Measurements from ENCODE around the gene GCA. TPM values are rescaled to one million over a fixed set of nuclear protein-coding genes. Genes with fewer than 3 reads are reported as not detected.

GCA gene
- total and polyA plus RNA-seq, 8 donors = 32.1 to 92.2 (median 35.7) TPM

DNA sequence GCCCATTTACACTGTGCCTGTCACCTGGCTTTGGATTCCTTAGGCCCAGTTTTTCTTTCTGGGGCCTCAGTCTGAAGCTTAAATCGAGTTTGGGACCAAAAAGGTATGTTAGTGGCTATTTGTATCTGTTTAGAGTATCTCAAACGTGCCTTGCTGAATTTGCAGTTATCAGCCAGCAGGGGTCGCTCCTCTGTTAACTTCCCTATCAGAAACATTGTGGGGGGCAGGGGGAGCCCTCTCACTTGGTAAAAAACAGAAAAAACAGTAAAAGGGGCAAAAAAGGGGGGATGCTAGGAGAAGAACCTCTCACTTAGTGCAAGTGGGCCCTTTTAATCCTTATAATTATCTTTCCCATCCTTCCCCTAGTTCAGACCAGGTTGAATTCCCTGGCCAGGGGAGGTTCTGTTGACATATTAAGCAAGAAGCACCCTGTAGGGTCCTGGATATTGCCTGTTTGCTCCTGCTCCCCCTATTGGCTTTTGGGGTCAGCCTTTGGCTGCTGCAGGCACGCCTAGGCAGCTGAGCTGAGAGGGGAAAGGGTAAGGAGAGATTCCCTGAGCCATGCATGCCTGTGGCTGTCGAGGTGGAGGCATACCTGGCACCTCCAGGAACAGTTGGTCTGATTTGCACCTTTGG is 16.7 kb upstream of the GCA start:
- no peak overlapping the region for H3K4me3 ChIP-seq
- intact Hi-C loops (cut with DNase I) = no loop called here
- DNase-seq (no peak), ATAC-seq (no peak)
- peaks cover 0 to 10% of the 10 kb centered on the region in 2 donors for H3K4me1 ChIP-seq
- H3K9me3 ChIP-seq = no peaks in the 10 kb centered on the region
- H3K27me3 ChIP-seq = no peaks in the 10 kb centered on the region
- no peaks in the 10 kb centered on the region for H3K36me3 ChIP-seq
- H3K27ac ChIP-seq = no peak overlapping the region
- TF ChIP-seq, protein P1, sequence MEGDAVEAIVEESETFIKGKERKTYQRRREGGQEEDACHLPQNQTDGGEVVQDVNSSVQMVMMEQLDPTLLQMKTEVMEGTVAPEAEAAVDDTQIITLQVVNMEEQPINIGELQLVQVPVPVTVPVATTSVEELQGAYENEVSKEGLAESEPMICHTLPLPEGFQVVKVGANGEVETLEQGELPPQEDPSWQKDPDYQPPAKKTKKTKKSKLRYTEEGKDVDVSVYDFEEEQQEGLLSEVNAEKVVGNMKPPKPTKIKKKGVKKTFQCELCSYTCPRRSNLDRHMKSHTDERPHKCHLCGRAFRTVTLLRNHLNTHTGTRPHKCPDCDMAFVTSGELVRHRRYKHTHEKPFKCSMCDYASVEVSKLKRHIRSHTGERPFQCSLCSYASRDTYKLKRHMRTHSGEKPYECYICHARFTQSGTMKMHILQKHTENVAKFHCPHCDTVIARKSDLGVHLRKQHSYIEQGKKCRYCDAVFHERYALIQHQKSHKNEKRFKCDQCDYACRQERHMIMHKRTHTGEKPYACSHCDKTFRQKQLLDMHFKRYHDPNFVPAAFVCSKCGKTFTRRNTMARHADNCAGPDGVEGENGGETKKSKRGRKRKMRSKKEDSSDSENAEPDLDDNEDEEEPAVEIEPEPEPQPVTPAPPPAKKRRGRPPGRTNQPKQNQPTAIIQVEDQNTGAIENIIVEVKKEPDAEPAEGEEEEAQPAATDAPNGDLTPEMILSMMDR (IDR thresholded peaks at IDR 0.05) = peak; percentile 31 to 50

DNA sequence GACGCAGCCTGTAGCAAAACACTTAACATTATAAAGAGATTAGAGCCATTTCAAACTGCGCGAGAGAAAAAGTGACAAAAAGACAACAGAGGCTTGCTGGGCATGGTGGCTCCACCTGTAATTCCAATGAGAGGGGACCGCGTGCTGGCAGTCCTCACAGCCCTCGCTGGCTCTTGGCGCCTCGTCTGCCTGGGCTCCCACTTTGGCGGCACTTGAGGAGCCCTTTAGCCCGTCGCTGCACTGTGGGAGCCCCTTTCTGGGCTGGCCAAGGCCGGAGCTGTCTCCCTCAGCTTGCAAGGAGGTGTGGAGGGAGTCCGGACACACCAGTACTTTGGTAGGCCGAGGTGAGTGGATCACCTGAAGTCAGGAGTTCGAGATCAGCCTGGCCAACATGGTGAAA is 16.1 kb upstream of the GCA start:
- H3K4me3 ChIP-seq = no peak overlapping the region
- no peak overlapping the region for H3K27ac ChIP-seq
- no peaks in the 10 kb centered on the region for H3K27me3 ChIP-seq
- peaks cover 0 to 14% of the 10 kb centered on the region in 2 donors for H3K4me1 ChIP-seq
- intact Hi-C loops (cut with DNase I) = no loop called here
- TF ChIP-seq, protein P1 (IDR thresholded peaks at IDR 0.05) = no peak
- DNase-seq = peak in 1 of 4 donors; percentile 54
- no peak for ATAC-seq
- H3K36me3 ChIP-seq = no peaks in the 10 kb centered on the region
- H3K9me3 ChIP-seq = no peaks in the 10 kb centered on the region

GRCh38 chr2:162328424-162329157 is 15.3 kb upstream of the GCA start:
- DNase-seq (no peak), ATAC-seq (no peak)
- H3K4me3 ChIP-seq = no peak overlapping the region
- H3K27ac ChIP-seq = no peak overlapping the region
- peaks cover 0 to 15% of the 10 kb centered on the region in 2 donors for H3K4me1 ChIP-seq
- H3K27me3 ChIP-seq = no peaks in the 10 kb centered on the region
- H3K36me3 ChIP-seq = no peaks in the 10 kb centered on the region
- H3K9me3 ChIP-seq = no peaks in the 10 kb centered on the region
- TF ChIP-seq, protein P1 (IDR thresholded peaks at IDR 0.05) = no peak
- intact Hi-C loops (cut with DNase I) = no loop called here

DNA sequence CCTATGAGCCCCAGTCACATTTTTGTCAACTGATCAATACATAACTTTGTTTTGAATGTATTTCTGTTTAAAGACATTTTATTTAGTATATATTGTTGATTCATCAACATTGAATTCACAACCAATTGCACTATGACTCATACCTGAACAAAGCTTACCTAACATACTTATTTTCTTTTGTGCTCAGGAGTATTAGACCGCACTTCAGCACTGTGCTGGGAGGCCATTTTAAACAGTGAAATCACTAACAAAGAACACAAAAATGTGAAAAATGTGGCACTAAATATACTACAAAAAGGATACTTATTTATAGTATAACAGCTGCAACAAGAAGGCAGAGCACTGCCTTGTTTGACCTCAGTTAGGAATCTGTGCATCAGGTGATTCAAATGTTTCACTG is 13.1 kb upstream of the GCA start:
- TF ChIP-seq, protein P1 (IDR thresholded peaks at IDR 0.05) = no peak
- no peak for ATAC-seq
- intact Hi-C loops (cut with DNase I) = no loop called here

DNA sequence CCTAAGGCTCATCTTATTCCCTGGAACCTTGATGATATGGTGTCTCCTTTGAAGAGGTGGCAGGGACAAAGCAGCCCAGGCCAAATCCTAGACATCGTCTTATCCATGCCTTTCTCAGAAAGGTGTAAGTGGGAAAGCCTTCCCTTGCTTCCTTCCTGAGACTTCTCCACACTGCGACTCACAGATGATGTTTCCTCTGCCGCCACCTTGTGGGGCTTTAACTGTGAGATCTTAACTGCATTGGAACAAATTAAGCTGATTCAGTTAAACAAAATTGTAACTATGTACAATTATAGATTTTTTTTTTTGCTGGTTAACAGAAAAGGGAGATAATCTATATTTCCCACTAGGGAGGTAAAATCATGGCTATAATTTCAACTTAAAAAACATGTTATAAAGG is 10.0 kb upstream of the GCA start:
- TF ChIP-seq, protein P1 (IDR thresholded peaks at IDR 0.05) = peak in 1 of 2 donors; percentile 20
- H3K4me3 ChIP-seq = no peak overlapping the region
- DNase-seq (no peak), ATAC-seq (peak; percentile 55)
- intact Hi-C loops (cut with DNase I) = no loop called here
- no peaks in the 10 kb centered on the region for H3K36me3 ChIP-seq
- H3K27me3 ChIP-seq = no peaks in the 10 kb centered on the region
- no peak overlapping the region for H3K27ac ChIP-seq
- no peaks in the 10 kb centered on the region for H3K9me3 ChIP-seq
- H3K4me1 ChIP-seq = peaks cover 0 to 14% of the 10 kb centered on the region in 2 donors

More for the DNA sequence above, 13.1 kb upstream of the GCA start:
- Histone ChIP-seq H3K4me1 (peaks cover 0 to 15% of the 10 kb centered on the region in 2 donors), H3K4me3 (no peak overlapping the region), H3K27me3 (no peaks in the 10 kb centered on the region), H3K27ac (no peak overlapping the region), H3K36me3 (no peaks in the 10 kb centered on the region), H3K9me3 (no peaks in the 10 kb centered on the region)
- no peak for DNase-seq
